HG03432 (cell line): ENCODE measurements around the gene BEND3.
"Not testable (repeated sequence)": the region's sequence is repeated elsewhere in the genome, so short reads cannot be mapped to it uniquely, and the experiment has no call there.

Experiments used
- ATAC-seq: cut with Tn5 transposase; IDR thresholded peaks from one replicate; pipeline ENCODE4 v1.9.1; 2021; ENCODE audit warnings: mild to moderate bottlenecking, moderate library complexity; ENCODE audit not compliant: unreplicated experiment

Gene BEND3

DNA sequence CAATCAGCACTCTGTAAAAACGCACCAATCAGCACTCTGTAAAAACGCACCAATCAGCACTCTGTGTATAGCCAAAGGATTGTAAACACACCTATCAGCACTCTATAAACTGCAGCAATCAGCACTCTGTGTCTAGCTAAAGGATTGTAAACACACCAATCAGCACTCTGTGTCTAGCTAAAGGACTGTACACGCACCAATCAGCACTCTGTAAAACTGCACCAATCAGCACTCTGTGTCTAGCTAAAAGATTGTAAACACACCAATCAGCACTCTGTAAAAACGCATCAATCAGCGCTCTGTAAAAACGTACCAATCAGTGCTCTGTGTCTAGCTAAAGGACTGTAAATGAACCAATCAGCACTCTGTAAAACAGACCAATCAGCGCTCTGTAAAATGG is 30.9 kb downstream of the BEND3 start:
- ATAC-seq = not testable (repeated sequence)

DNA sequence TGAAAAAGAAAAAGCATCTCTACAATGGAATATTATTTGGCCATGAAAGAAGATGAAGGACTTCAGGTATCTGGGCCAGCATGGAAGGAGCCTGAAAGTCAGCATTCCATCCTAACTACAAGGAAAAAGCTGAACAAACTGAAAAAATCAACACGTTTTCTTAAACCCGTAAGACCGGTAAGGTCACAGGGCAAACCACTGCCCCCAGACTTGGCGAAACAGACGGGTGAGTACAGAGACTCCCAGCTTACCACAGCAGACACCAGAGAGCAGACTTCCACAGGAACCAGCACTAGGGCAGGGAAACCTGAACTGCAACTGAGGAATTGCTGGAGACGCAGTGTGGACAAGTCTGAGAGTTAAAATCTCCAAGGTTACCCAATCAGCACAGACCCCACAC is 31.4 kb downstream of the BEND3 start:
- no peak for ATAC-seq

DNA sequence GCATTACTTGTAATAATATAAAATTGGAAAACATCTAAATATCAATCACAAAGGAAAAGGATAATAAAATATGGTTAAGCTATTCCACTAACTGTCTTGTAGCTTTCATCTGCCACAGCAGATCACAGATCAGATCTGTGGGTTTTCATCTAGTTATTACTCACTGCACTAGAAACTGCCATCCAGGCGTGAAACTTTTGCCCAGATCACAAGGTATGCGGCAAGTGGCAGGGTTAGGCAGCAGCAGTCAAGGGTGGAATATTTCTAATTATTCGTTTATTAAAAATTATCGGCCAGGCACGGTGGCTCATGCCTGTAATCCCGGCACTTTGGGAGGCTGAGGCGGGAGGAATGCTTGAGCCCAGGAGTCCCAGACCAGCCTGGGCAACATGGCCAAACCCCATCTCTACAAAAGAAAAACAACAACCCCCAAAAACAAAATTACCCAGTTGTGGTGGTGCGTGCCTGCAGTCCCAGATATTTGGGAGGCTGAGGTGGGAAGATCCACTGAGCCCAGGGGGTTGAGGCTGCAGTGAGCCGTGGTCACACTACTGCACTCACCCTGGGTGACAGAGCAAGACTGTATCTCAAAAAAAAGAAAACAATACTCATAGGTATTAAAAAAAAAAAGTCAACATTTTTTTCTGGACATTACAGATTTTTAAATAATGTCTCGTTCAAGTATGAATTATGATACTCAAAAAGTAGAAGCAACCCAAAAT is 32.1 kb downstream of the BEND3 start:
- peak; percentile 94 for ATAC-seq

DNA sequence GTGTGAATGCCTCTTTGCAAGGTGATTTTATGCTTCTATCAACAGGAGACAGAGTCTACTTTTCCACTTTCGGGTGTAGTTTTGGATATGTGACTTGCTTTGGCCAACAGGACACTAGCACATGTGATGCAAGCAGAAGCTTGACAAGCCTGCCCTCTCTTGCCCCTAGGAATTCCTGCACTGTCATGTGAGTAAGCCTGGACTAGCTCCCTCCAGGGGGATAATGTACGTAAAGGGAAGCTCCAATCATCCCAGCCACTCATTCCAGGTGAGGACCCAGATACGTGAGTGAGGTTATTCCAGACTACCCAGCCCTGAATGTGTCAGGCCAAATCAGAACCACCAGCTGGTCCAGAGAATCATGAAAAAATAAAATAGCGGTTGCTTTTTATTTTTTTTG is 33.3 kb downstream of the BEND3 start:
- ATAC-seq = no peak

DNA sequence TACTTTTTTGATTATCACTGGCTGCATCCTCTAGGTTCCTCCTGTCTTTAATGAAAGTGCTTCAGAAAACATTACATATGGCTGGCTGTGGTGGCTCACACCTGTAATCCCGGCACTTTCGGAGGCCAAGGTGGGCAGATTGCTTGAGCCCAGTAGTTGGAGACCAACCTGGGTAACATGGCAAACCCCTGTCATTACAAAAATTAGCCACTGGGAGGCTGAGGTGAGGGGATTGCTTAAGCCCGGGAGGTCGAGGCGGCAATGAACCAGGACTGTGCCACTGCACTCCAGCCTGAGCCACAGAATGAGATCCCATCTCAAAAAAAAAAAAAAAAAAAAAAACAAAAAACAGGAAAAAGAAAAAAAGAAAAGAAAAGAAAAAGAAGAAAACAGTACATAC is 35.3 kb downstream of the BEND3 start:
- ATAC-seq = no peak

DNA sequence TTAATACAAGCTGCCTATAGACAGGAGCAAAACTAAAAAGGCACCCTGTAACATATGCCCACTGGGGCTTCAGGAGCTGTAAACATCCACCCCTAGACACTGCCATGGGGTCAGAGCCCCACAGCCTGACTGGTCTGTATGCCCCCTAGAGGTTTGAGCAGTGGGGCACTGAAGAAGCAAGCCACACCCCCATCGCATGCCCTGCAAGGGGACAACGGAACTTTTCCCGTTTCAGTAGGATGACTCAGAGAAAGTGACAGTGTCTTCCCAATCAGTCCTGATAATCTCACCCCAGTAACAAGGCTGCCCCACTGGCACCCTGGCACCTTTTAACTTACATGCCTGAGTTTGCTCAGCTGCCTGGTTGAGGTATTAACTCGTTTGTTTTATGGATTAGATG is 35.9 kb downstream of the BEND3 start:
- ATAC-seq = no peak

DNA sequence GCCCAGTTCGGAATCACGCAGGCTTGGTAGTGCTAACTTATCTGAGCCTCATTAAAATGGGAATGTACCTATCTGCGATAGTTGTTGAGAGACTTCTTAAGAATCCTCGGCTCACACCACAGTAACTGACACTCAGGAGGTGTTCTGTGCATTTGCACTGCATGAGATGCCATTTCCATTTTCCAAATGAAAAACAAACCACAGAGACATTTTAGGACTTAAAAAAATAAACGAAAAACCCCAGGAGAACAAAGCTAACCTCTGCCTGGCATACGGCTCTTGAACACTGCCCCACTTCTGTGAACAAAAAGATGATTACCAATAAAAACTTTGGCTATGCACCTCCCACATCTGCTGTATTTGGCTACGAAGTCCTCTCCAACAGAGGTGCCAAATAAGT is 37.6 kb downstream of the BEND3 start:
- ATAC-seq = no peak

DNA sequence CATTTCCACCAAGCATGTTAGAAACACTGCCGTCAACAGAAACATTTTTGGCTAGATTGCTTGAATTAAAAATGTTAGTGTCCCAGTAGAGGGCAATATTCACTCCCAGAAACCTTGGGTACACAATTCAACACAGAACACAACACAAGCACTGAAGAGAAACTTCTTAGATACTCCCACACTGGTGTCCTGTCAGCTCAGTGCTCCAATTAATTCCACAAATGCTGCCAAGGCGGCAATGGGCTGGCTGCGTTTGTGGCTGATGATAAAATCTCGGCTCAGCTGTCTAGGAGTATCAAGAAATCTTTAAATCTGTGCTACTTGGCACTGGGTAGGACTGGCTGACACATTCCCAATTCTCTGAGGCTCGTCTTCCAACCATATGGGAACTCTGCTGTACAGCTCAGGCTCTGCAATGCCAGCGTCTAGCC is 39.3 kb downstream of the BEND3 start:
- no peak for ATAC-seq

DNA sequence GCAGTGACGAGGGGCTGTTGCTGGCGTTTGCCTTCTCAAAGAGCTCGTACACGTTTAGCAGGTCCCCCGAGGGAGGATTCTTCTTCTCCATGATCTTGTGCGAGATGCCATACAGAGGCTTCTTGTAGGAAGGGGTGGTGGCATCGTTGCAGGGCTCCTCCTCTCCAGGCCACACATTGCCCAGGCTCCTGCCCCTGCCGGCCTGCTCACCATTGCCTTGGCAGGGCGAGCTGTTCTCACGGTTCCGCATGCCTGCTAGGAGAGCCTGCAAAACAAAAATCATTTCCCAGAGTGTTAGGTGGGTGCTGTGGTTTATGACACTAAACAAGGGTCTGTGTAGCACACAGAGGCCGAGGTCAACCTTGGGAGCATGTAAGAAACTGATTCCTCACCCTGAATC is 44.6 kb downstream of the BEND3 start:
- no peak for ATAC-seq

DNA sequence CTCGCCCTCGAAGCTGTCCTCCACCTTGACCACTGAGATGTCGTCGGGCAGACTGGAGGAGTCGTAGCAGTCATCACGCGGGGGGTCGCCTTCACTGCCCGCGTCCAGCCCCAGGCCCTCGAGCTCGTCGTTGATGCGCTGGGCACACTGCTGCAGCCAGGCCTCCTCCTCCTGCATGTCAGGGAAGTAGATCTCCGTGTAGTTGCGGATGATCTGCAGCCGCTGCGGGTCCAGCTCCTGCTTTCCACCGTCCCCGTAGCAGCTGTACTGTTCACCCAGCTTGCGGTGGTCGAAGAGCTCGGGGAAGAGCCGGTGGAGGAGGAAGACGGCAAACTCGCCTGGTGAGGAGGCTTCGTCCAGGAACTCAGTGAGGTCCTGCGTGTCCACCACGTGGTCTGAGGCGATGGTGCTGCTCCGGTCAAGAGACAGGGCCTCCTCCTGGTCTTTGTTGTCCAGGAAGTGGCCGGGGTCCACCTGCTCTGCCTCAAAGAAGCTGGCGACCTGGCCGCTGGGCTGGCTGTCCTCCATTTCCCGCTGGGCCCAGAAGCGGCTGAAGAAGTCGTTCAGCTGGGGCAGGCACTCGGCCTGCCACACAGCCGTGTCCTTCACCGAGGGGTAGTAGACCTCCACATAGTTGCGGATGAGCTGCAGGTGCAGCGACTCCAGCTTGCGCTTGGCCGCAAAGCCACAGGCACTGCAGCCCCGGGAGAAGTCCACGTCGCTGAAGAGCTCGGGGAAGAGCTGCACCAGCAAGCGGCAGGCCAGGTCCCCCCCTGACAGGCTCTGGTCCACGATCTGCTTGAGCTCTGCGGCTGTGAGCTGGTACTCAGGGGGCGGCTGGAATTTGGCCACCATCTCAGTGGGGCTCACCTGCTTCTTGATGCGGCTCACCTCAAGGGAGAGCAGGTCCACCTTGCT is 45.4 kb downstream of the BEND3 start:
- ATAC-seq = no peak

DNA sequence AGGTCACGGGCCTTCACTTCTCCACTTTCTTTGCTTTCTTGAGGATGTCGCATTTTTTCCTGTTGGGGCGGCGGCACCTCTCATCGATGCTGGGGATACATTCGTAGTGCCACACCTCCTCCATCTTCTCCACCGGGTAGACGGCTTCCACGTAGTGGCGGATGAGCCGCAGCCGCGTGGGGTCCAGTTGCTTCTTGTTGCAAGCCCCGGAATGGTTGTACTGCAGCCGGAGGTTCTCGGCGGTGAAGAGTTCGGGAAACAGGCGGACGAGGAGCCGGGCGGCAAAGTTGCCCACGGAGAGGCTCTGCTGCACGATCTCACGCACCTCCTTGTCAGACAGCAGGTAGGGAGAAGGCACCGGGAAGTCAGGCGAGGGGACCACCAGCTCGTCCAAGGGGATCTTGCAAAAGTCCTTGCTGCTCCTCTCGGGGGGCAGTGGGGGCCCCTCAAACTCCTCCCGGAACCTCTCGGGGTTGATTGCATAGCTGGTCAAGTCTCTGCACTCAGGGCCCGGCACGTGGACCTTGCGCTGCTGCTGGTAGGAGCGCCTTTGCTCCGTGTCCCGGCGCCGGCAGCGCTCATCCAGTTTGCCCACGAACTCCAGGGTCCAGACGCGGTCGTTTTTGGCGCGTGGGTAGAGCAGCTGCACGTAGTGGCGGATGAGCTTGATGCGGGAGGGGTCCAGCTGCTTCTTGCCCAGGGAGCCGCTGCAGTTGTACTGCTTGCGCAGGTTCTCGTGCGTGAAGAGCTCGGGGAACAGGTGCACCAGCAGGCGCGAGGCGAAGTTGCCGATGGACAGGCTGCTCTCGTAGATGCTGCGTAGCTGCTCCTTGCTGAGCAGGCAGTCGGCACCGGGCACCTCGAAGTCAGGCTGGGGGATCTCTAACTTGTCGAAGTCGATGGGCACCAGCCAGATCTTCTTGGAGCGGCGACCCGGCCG is 46.4 kb downstream of the BEND3 start:
- ATAC-seq = no peak

DNA sequence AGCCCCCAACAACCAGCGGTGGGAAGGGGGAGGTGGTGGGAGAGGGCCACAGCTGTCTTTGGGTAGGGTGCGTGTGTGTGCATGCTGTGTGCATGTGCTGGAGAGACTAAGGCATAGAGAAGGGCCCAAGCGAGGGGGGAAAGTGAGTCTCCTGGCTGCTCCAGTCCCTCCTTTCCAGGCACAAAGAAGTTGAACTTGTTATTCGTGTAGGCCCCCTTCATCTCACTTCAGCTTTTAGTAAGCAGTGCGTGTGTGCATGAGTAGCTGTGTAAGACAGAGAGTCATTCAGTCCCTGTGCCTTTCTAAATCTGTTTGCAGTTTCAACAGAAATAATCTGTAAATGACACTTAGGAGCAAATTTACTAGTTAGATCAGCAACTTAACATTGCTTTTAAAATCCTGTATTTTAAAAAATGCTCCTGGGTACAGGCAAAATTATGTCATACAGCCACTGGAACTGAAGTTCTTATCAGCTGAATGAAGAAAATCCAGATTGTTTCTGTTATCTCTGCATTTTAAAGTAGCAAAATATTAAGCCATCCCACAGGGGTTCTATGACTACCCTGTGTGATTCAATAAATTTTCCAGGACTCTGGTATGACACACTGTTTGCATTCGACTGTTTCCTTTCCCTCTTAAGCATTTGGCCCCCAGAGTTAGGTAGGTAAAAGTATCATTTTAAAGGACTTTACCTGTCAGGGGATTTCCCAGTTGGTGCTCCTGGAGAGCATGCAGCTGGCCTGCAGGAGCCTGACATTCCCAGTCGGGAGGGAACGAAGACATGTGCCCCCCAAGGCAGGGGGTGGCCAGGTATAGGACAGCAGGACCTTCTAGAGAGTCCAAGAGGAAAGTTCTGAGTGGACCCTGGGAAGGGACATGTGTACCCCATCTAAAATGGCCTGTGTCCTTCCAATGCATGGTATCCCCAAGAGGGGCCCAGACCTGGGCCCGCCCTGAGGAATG is 48.3 kb downstream of the BEND3 start:
- ATAC-seq = no peak

DNA sequence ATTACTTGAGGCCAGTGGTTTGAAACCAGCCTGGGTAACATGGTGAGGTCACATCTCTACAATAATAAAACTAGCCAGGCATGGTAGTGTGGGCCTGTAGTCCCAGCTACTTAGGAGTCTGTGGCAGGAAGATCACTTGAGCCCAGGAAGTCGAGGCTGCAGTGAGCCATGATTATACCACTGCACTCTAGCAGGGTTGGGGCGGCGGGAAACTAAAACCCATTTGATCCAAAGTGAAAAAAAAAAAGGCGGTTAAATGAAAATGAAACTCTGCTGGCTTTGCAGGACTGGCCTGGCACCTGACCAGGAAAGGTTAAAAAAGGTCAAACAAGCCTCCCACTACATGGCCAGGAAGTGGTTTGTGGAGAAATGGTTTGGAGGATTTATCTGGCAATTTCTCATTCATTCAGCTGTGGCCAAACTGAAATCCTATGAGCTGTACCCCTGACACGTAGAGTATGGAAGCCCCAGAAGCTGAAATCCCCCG is 50.7 kb downstream of the BEND3 start:
- no peak for ATAC-seq

DNA sequence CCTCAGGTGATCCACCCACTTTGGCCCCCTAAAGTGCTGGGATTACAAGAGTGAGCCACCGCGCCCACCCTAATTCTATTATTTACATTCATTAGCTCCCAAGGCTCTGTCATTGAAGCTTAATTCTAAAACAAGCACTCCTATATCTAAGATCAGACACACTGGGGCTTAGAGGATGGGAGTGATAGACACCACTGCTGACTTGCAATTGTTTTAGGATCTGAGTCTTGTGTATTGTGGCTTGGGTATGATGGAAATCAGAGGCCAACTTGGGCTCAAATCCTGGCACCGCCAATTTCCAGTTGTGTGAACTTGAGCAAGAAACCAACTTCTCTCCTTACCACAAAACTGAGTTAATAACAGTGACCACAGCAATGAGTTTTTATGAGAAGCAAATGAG is 52.6 kb downstream of the BEND3 start:
- ATAC-seq = no peak

DNA sequence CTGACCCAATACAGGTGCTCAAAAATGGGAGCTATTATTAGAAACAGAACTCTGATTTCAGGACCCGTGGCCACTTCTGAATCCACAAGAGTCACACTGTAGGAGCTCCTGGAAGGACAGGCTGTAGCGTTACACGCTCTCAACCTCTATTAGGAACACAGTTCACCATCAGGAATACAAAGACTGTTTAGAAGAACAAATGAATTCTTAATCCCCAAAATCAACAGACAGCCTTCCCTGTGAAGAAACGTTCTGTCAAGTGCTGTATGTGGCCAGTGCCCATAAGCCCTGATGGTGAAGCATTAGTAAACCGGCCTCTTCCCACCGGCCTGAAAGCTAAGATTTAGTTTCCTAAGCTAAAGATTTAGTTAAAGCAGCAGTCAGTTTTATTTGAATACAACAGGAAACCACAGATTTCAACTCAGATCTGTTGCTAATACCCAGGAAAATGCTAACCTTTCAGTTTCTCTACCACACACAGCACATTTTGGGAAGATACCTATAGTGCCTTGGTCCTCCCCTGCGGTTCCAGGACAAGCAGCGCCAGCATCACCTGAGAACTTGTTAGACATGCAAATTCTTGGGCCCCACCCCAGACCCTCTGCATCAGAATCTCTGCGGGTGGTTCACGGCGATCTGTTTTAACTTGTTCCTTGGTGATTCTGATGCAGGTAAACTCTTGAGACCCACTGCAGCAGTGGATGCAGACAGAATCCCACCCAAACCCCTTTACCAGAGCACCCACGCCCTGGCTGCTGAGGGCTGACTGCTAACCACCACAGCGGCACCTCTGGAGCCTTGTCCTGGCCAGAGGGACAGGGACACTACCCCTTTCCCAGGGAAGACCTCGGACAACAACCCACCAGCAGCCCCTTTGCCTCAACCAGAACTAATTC is 53.9 kb downstream of the BEND3 start:
- ATAC-seq = peak; percentile 73

DNA sequence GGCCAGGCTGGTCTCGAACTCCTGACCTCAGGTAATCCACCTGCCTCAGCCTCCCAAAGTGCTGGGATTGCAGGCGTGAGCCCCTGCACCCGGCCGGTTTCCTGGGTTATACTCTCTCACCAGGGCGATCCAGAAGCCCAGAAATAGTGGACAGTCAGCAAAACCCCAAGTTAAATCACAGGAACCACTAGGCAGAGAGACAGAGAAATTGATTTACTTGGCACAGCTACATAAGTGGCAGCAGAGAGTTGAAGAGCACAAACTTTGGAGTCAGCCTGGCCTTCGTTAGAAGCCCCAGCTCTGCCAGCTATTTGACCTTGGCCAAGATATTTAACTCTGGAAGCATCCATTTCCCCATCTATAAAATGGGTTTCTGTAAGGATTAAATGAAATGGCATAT is 54.6 kb downstream of the BEND3 start:
- no peak for ATAC-seq

DNA sequence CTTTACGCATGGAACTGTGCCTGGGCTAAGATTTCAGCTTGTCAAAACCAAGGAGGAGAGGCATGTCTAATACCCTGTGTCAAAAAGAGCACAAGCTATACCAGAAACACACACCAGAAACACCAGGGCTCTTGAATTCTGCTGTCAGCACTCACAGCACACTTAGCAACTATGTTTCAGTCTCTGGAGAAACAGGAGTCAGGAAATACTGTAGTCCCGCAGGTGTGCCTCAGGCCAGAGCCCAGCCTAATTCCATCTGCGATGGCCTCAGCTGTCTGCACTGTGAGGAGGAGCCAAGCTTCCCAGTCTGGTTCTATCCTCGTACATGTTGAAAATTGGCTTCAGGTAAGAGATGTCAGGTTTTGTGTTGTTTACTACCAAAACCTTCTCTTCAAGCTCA is 55.7 kb downstream of the BEND3 start:
- no peak for ATAC-seq

DNA sequence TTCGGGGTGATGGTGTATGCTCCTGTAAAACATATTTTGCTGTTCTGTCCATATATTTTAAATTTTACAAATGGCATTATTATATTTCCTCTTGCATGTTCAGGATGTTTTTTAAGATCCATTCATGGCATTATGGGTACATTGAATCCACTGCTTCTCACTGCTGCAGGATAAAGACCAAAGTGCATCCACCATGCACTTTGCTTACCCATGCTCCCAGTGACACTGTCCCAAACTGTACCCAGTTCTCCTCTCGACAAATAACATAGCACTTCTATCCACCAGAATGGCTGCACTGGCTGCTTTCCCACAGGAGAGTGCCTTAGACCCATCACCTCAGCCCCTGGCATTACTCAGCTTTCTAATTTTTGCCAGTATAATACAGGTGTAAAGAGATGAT is 57.6 kb downstream of the BEND3 start:
- no peak for ATAC-seq

DNA sequence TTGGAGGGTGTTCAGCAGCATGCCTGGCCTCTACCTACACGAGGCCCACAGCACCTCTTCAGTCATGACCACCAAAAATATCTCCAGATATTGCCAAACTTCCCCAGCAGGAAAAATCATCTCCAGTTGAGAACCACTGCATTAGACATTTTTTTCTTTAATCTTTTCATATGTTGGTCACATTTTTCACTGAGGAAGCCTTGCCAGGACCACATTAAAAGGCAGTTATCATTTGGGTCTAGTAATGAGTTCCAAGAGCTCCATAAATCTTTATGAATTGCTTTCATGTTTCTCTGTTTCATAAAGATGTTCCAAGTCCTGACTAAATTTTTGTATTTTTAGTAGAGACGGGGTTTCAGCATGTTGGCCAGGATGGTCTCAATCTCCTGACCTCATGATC is 58.5 kb downstream of the BEND3 start:
- ATAC-seq = no peak
